Measurements from ENCODE around the gene CCDC33.

Gene CCDC33

DNA sequence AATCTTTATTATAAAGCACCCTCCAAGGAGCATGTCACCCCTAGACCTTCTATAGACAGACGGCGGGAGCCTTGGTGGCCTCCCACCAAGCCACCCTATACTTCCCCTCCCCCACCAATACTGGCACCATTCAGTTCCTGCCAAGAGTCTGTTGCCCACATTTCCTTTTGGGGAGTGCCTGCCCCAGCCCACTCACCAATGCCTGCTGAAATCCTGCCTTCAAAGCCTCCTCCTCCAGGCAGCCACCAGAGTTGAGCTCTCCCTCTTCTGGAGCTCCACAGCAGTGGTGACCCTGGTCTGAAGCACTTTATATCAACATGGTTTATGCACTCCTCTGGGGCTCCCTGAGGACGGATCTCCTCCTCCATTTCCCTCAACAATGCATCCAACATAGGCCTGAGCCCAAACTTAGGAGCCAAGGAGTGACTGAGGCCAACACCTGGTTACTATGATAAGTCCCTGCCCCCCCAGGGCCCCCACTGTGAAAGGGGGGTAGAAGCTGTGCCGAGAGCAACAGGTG lies 8.8 kb downstream of the CCDC33 start:
- TF ChIP-seq, protein P1, sequence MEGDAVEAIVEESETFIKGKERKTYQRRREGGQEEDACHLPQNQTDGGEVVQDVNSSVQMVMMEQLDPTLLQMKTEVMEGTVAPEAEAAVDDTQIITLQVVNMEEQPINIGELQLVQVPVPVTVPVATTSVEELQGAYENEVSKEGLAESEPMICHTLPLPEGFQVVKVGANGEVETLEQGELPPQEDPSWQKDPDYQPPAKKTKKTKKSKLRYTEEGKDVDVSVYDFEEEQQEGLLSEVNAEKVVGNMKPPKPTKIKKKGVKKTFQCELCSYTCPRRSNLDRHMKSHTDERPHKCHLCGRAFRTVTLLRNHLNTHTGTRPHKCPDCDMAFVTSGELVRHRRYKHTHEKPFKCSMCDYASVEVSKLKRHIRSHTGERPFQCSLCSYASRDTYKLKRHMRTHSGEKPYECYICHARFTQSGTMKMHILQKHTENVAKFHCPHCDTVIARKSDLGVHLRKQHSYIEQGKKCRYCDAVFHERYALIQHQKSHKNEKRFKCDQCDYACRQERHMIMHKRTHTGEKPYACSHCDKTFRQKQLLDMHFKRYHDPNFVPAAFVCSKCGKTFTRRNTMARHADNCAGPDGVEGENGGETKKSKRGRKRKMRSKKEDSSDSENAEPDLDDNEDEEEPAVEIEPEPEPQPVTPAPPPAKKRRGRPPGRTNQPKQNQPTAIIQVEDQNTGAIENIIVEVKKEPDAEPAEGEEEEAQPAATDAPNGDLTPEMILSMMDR (IDR thresholded peaks at IDR 0.05; ENCODE audit: control insufficient read depth, insufficient read depth, low read depth, low read length, missing control alignments), result no peak
- H3K4me3 ChIP-seq (ENCODE audit: control insufficient read depth, low read depth, low read length), result no peak overlapping the region

DNA sequence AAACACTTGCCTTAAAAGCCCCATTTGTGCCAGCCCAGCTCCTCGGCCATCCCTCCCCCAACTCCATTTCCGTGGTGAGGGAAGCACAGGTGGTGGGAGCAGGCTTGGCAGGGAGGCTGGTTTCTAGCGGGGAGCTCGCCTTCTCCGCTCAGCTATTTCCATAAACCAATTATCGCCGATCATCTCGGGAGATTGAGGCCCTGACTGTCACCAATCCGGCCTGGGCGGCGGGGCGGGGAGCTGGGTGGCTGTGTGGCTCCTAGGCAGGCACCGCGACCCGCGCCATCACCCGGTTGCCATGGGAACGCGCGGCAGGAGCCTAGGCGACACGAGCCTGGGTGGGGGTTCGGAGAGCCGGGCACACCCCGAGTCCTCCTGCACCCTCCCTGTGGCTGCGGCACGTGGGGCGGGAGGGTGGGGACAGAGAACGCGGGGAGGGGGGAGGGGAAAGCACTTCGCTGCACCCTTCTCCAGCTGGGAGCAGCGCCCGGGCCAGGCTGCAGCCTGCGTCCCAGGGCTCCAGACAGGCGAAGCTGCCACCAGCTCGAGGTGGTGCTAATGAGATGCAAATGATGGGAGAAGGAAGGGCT lies 9.3 kb downstream of the CCDC33 start:
- DNase-seq (ENCODE audit: low read depth), result no peak
- peak overlapping the region; percentile 5; the same call in 1 of the 2 replicates for H3K4me3 ChIP-seq (ENCODE audit: control insufficient read depth, low read depth, low read length)
- TF ChIP-seq, protein P1 (IDR thresholded peaks at IDR 0.05; ENCODE audit: control insufficient read depth, insufficient read depth, low read depth, low read length, missing control alignments), result no peak

More for the DNA sequence above, 8.8 kb downstream of the CCDC33 start:
- DNase-seq (ENCODE audit: low read depth), result no peak

DNA sequence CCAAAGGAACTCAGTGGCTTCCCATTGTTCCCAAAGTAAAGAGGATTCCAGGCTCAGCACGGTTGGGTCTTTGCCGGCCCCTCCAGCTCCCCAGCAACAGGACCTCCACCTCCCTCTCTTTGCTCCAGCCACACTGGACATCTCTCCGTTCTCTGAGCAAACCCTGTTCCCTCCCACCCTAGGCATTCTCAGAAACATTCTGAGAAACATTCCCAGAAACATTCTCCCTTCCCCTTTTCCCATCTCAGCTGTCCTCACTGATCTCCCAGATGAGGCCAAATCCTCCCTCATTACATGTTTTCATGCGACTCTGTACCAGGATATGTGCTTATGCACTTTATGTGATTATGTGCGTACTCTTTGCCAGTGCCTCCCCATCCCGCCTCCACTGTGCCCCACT lies 14.1 kb downstream of the CCDC33 start:
- no peak overlapping the region for H3K4me3 ChIP-seq (ENCODE audit: control insufficient read depth, low read depth, low read length)

DNA sequence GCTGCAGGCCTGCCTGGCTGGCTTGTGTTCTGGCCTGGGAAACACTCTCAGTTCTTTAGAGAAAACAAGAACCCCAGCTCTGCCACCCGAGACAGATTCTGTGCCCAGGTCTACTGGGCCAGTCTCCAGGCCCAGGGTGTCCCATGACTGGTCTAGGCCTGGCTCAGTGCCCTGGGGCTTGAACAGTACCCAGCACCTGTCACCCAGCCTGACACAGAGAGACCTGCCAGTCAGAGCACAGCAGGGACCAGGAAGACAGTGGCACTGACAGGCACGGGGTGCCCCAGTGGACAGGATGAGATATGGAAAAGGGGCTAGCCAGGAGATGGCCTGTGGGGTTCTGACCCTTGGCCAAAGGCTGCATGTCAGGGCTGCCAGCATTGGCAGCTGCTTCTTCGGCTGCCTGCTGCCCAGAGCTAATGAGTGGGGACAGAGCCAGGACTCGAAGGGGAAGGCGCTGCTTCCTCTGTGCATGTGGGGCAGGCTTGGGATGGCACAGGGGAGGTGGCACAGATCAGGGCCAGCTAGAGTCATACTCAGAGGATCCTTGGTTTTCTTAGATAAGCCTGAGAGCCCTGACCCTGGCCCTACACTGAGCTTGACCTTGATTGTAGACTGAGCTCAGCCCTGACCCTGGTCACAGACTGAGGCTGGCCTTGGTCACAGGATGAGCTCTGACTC lies 15.1 kb downstream of the CCDC33 start:
- no peak for DNase-seq (ENCODE audit: low read depth)
- no peak overlapping the region for H3K4me3 ChIP-seq (ENCODE audit: control insufficient read depth, low read depth, low read length)
- TF ChIP-seq, protein P1 (IDR thresholded peaks at IDR 0.05; ENCODE audit: control insufficient read depth, insufficient read depth, low read depth, low read length, missing control alignments), result no peak

More for the DNA sequence above, 14.1 kb downstream of the CCDC33 start:
- TF ChIP-seq, protein P1 (IDR thresholded peaks at IDR 0.05; ENCODE audit: control insufficient read depth, insufficient read depth, low read depth, low read length, missing control alignments), result no peak
- DNase-seq (ENCODE audit: low read depth), result no peak

DNA sequence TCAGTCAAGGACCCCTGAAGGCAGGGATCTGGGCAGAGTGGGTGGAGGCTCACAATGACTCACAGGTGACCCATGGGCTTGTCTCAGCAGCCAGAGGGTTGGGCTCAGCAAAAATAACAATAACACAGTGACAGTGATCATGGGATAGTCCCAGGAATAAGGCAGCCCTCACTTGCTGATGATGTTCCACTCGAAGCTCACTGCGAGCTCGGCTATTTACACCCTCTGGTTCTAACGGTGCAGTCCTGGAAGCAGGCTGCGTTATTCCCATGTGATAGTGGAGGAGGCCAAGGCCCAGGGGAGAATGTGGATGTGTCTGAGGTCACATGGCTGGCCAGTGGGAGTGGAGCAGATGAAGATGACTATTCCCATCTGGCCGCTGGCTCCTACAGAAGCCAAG lies 16.2 kb downstream of the CCDC33 start:
- DNase-seq (ENCODE audit: low read depth), result no peak
- TF ChIP-seq, protein P1 (IDR thresholded peaks at IDR 0.05; ENCODE audit: control insufficient read depth, insufficient read depth, low read depth, low read length, missing control alignments), result no peak
- no peak overlapping the region for H3K4me3 ChIP-seq (ENCODE audit: control insufficient read depth, low read depth, low read length)

DNA sequence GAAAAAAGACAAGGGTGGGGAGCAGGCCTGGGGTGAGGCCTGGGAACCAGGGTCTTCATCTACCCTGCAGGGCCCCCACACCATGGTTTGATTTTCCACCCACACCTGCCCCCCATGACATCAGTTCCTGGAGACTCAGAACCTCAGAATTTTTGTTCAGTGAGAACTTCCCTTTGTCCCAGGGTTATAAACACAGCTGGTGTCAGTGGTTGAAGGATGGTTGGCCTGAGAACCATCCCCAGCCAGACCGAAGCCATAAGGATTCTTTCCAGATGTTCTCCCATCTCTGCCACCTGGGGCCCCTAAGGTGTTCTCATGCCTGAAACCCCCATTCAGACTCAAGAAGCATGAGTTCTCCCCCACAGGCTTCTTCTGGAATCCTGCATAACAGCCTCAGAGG lies 16.6 kb downstream of the CCDC33 start:
- TF ChIP-seq, protein P1 (IDR thresholded peaks at IDR 0.05; ENCODE audit: control insufficient read depth, insufficient read depth, low read depth, low read length, missing control alignments), result no peak
- no peak overlapping the region for H3K4me3 ChIP-seq (ENCODE audit: control insufficient read depth, low read depth, low read length)
- no peak for DNase-seq (ENCODE audit: low read depth)
